Fibroblast of lung (primary cell): ENCODE data around the gene ADARB1. TPM values are rescaled to one million over a fixed set of nuclear protein-coding genes. Genes with fewer than 3 reads are reported as not detected.
"Not testable (repeated sequence)": the region's sequence is repeated elsewhere in the genome, so short reads cannot be mapped to it uniquely, and the experiment has no call there.

ENCODE experiments used
- DNase-seq, 2 donors: peaks; one replicate each; pipeline versions ENCODE4 v3.0.0 to v3.0.0-alpha.2; 2010; ENCODE audit warnings: low read depth in 2 of 2
- H2AFZ ChIP-seq: 2 replicates; pipeline ENCODE4 v1.5.1; 2012; ENCODE audit warnings: low read length, control low read depth, inconsistent platforms
- H3K27ac ChIP-seq: 2 replicates; pipeline ENCODE4 v1.5.1; 2011; ENCODE audit warnings: low read length, control low read depth; ENCODE audit not compliant: insufficient read depth
- H3K27me3 ChIP-seq: 2 replicates; pipeline ENCODE4 v1.5.1; 2011; ENCODE audit warnings: mild to moderate bottlenecking, low read length; ENCODE audit not compliant: control insufficient read depth, insufficient read depth
- H3K36me3 ChIP-seq: 2 replicates; pipeline ENCODE4 v1.5.1; 2011; ENCODE audit warnings: low read length; ENCODE audit not compliant: control insufficient read depth, insufficient read depth
- H3K4me1 ChIP-seq: 2 replicates; pipeline ENCODE4 v1.5.1; 2011; ENCODE audit warnings: low read length; ENCODE audit not compliant: control insufficient read depth, insufficient read depth; ENCODE audit errors: extremely low read depth
- H3K4me2 ChIP-seq: 2 replicates; pipeline ENCODE4 v1.5.1; 2011; ENCODE audit warnings: low read length, control low read depth; ENCODE audit not compliant: insufficient read depth; ENCODE audit errors: extremely low read depth
- H3K4me3 ChIP-seq, 4 experiments: fragments of 200-600 bp in 1 of 4; sonication (generic) in 1 of 4; replicated peaks in 1 of 4; 2 replicates each; pipeline ENCODE4 v1.5.1; 2011 to 2016; ENCODE audit warnings: low read length in 4 of 4, low read depth in 3 of 4, mild to moderate bottlenecking in 3 of 4, control low read depth in 2 of 4, inconsistent platforms in 1 of 4, mixed read lengths in 1 of 4; ENCODE audit not compliant: insufficient read depth in 1 of 4; ENCODE audit errors: control extremely low read depth in 1 of 4
- H3K79me2 ChIP-seq: 2 replicates; pipeline ENCODE4 v1.5.1; 2012; ENCODE audit warnings: mild to moderate bottlenecking, low read length, inconsistent platforms; ENCODE audit not compliant: control insufficient read depth, insufficient read depth
- H3K9ac ChIP-seq: 2 replicates; pipeline ENCODE4 v1.5.1; 2011; ENCODE audit warnings: mild to moderate bottlenecking, low read length, control low read depth; ENCODE audit not compliant: insufficient read depth
- H3K9me3 ChIP-seq: 2 replicates; pipeline ENCODE4 v1.5.1; 2012; ENCODE audit warnings: low read depth, low read length; ENCODE audit not compliant: control insufficient read depth, insufficient read depth
- H4K20me1 ChIP-seq: 2 replicates; pipeline ENCODE4 v1.5.1; 2011; ENCODE audit warnings: low read length; ENCODE audit not compliant: control insufficient read depth, insufficient read depth; ENCODE audit errors: extremely low read depth
- CTCF ChIP-seq, 2 donors: IDR thresholded peaks in 1 of 2; conservative IDR thresholded peaks in 1 of 2; 1 replicate in 1 of 2; 2 replicates in 1 of 2; pipeline ENCODE4 v1.5.1; 2011 to 2012; ENCODE audit warnings: low read length in 2 of 2, control low read depth in 1 of 2, inconsistent platforms in 1 of 2, low read depth in 1 of 2, mild to moderate bottlenecking in 1 of 2
- EZH2 ChIP-seq: IDR thresholded peaks from 2 replicates; pipeline ENCODE4 v1.5.1; 2012; ENCODE audit warnings: low read length, control low read depth, mild to moderate bottlenecking; ENCODE audit errors: missing control alignments
- polyA plus RNA-seq, 2 donors: library from polyadenylated mRNA; depleted of rRNA in 1 of 2; stranded (reverse) in 1 of 2; unstranded in 1 of 2; fragments of >200 nt; gene quantifications; 2 replicates each; pipeline ENCODE4 v1.2.1, GENCODE V29; 2011 to 2012; ENCODE audit warnings: missing spikeins in 1 of 2
- total RNA-seq: library from RNA; depleted of rRNA; stranded (reverse); fragments of >200 nt; gene quantifications from 2 replicates; pipeline ENCODE4 v1.2.1, GENCODE V29; 2014

The ADARB1 gene
- total and polyA plus RNA-seq, 2 donors (not counting 1 experiment from before 2014, with no cell fraction given): 20.2 to 25.3 TPM

- Histone ChIP-seq H3K9ac (no peak overlapping the region), H3K4me2 (no peak overlapping the region), H3K27me3 (no peaks in the 10 kb centered on the region), H3K36me3 (no peaks in the 10 kb centered on the region), H3K4me1 (no peaks in the 10 kb centered on the region), H3K27ac (no peak overlapping the region), H2AFZ (no peak overlapping the region), H3K79me2 (no peaks in the 10 kb centered on the region), H3K4me3 (no peak overlapping the region), H3K9me3 (no peaks in the 10 kb centered on the region), H4K20me1 (no peaks in the 10 kb centered on the region)
- no peak for TF ChIP-seq CTCF (conservative IDR thresholded peaks at IDR 0.05 in 1 of 2, IDR thresholded peaks at IDR 0.05 in 1 of 2; ENCODE audit: low read depth in 1 of 2, low read length in 2 of 2)
- no peak for DNase-seq
Measured at GRCh38 chr21:45026826-45027225, 47.6 kb upstream of the ADARB1 start.

- no peaks in the 10 kb centered on the region for H3K9me3 ChIP-seq
- TF ChIP-seq EZH2 (no peak), CTCF (conservative IDR thresholded peaks at IDR 0.05 in 1 of 2, IDR thresholded peaks at IDR 0.05 in 1 of 2; ENCODE audit: low read depth in 1 of 2, low read length in 2 of 2) (no peak)
- no peaks in the 10 kb centered on the region for H4K20me1 ChIP-seq
- peaks cover 2% of the 10 kb centered on the region for H3K27me3 ChIP-seq
- no peaks in the 10 kb centered on the region for H3K4me1 ChIP-seq
- H3K4me2 ChIP-seq: no peak overlapping the region
- H3K9ac ChIP-seq: no peak overlapping the region
- DNase-seq: no peak
- no peaks in the 10 kb centered on the region for H3K36me3 ChIP-seq
- no peaks in the 10 kb centered on the region for H3K79me2 ChIP-seq
- H3K27ac ChIP-seq: no peak overlapping the region
- no peak overlapping the region for H3K4me3 ChIP-seq
- no peak overlapping the region for H2AFZ ChIP-seq
Measured at GRCh38 chr21:45027241-45028196, 46.9 kb upstream of the ADARB1 start.

GRCh38 chr21:45028645-45029044, 45.7 kb upstream of the ADARB1 start:
- H3K79me2 ChIP-seq, H3K9ac ChIP-seq, H3K4me2 ChIP-seq, DNase-seq, H3K9me3 ChIP-seq, H3K4me1 ChIP-seq, H3K27ac ChIP-seq, H3K4me3 ChIP-seq, H2AFZ ChIP-seq, H4K20me1 ChIP-seq, H3K36me3 ChIP-seq, H3K27me3 ChIP-seq: not testable (repeated sequence)
